H1 (cell line): ENCODE measurements around the gene CDCA5. TPM values are rescaled to one million over a fixed set of nuclear protein-coding genes. Genes with fewer than 3 reads are reported as not detected.

Source experiments
- ATF2 ChIP-seq: IDR thresholded peaks from 2 replicates; pipeline ENCODE4 v1.6.1; 2012; ENCODE audit warnings: low read length, inconsistent platforms
- ATF3 ChIP-seq: IDR thresholded peaks from 2 replicates; pipeline ENCODE4 v1.6.1; 2011; ENCODE audit warnings: low read depth, mild to moderate bottlenecking, low read length; ENCODE audit not compliant: insufficient read depth
- BACH1 ChIP-seq: IDR thresholded peaks from 2 replicates; pipeline ENCODE4 v1.6.1; 2012; ENCODE audit warnings: low read length, improper control_type of control experiment
- BCL11A ChIP-seq, 2 experiments: IDR thresholded peaks; one replicate each; pipeline ENCODE4 v1.6.1; 2011; ENCODE audit warnings: low read depth in 2 of 2, low read length in 2 of 2, mild to moderate bottlenecking in 2 of 2
- BRCA1 ChIP-seq: IDR thresholded peaks from 2 replicates; pipeline ENCODE4 v1.6.1; 2012; ENCODE audit warnings: low read depth, low read length, improper control_type of control experiment
- CHD1 ChIP-seq: IDR thresholded peaks from 2 replicates; pipeline ENCODE4 v1.6.1; 2012; ENCODE audit warnings: low read depth, low read length, improper control_type of control experiment
- GABPA ChIP-seq: IDR thresholded peaks from 2 replicates; pipeline ENCODE4 v1.6.1; 2011; ENCODE audit warnings: mild to moderate bottlenecking, low read length, moderate library complexity, borderline replicate concordance; ENCODE audit not compliant: insufficient read depth
- GTF2F1 ChIP-seq: IDR thresholded peaks from 2 replicates; pipeline ENCODE4 v1.6.1; 2012; ENCODE audit warnings: low read depth, low read length, improper control_type of control experiment, borderline replicate concordance
- HDAC6 ChIP-seq: IDR thresholded peaks from one replicate; pipeline ENCODE4 v1.7.1; 2012; ENCODE audit warnings: low read depth, mild to moderate bottlenecking, inconsistent platforms, low read length, moderate library complexity
- KDM4A ChIP-seq: IDR thresholded peaks from one replicate; pipeline ENCODE4 v1.7.1; 2012; ENCODE audit warnings: low read depth, mild to moderate bottlenecking, moderate library complexity, low read length, inconsistent platforms; ENCODE audit not compliant: severe bottlenecking
- MAFK ChIP-seq: IDR thresholded peaks from 2 replicates; pipeline ENCODE4 v1.6.1; 2012; ENCODE audit warnings: low read depth, mild to moderate bottlenecking, improper control_type of control experiment, low read length
- MAX ChIP-seq: IDR thresholded peaks from 2 replicates; pipeline ENCODE4 v1.6.1; 2012; ENCODE audit warnings: inconsistent platforms
- NANOG ChIP-seq: IDR thresholded peaks from 2 replicates; pipeline ENCODE4 v1.6.1; 2011; ENCODE audit warnings: low read length, low read depth, mild to moderate bottlenecking, inconsistent platforms; ENCODE audit not compliant: insufficient read depth, poor library complexity, severe bottlenecking
- POLR2A ChIP-seq, 2 experiments: IDR thresholded peaks; 1 replicate in 1 of 2; 2 replicates in 1 of 2; pipeline ENCODE4 v1.6.1; 2011; ENCODE audit warnings: low read depth in 2 of 2, low read length in 2 of 2, mild to moderate bottlenecking in 2 of 2; ENCODE audit errors: control extremely low read depth in 1 of 2
- SAP30 ChIP-seq: fragments of 300-600 bp; sonication (generic); IDR thresholded peaks from 2 replicates; pipeline ENCODE4 v1.7.1; 2012; ENCODE audit warnings: low read length, moderate library complexity, mild to moderate bottlenecking, inconsistent platforms; ENCODE audit not compliant: insufficient read depth, insufficient replicate concordance
- SIN3A ChIP-seq, 2 experiments: IDR thresholded peaks in 1 of 2; conservative IDR thresholded peaks in 1 of 2; 2 replicates each; pipeline ENCODE4 v1.6.1; 2011 to 2012; ENCODE audit warnings: low read length in 2 of 2, improper control_type of control experiment in 1 of 2, low read depth in 1 of 2, mild to moderate bottlenecking in 1 of 2
- SP1 ChIP-seq: IDR thresholded peaks from 2 replicates; pipeline ENCODE4 v1.6.1; 2011; ENCODE audit warnings: low read depth, low read length
- SP4 ChIP-seq: IDR thresholded peaks from 2 replicates; pipeline ENCODE4 v1.6.1; 2012; ENCODE audit warnings: low read length, inconsistent platforms
- TAF1 ChIP-seq: IDR thresholded peaks from 2 replicates; pipeline ENCODE4 v1.6.1; 2011; ENCODE audit warnings: mild to moderate bottlenecking, low read depth, low read length
- TAF7 ChIP-seq: optimal IDR thresholded peaks from 2 replicates; pipeline ENCODE3; 2011; ENCODE audit warnings: low read depth, mild to moderate bottlenecking, inconsistent platforms, low read length, moderate library complexity, borderline replicate concordance
- TBP ChIP-seq: IDR thresholded peaks from 2 replicates; pipeline ENCODE4 v1.6.1; 2011; ENCODE audit warnings: low read depth, low read length, improper control_type of control experiment
- TCF12 ChIP-seq: IDR thresholded peaks from 2 replicates; pipeline ENCODE4 v1.6.1; 2011; ENCODE audit warnings: low read depth, mild to moderate bottlenecking, low read length
- polyA plus RNA-seq, 7 experiments: library from polyadenylated mRNA; depleted of rRNA in 3 of 7; stranded (reverse) in 5 of 7; unstranded in 2 of 7; fragments of >200 nt in 5 of 7; fragments of 200-250 nt in 2 of 7; gene quantifications; 1 replicate in 5 of 7; 2 replicates in 1 of 7; 4 replicates in 1 of 7; pipeline versions ENCODE4 v1.2.1 to v1.2.3, GENCODE V29; 2011 to 2013; ENCODE audit warnings: missing spikeins in 2 of 7, mixed read lengths in 2 of 7
- total RNA-seq: library from RNA; stranded (reverse); fragmentation: NEBNext Ultra II Directional; extraction: Animal tissue kit (Norgen Biotek cat#: 25700); gene quantifications from 2 replicates; pipeline ENCODE4 v1.2.1, GENCODE V29; 2021

Gene CDCA5
- total and polyA plus RNA-seq, 2 of the 8 experiments (the other 6 are each of a cell fraction or from before 2014, with no cell fraction given) = 39.2 to 87.0 TPM

GRCh38 chr11:65112546-65113360, 28.9 kb upstream of the CDCA5 start (continued):
- 0 out of 2 replicates have a peak, but pooled peaks have one; percentile 49 for TF ChIP-seq SP4
- TF ChIP-seq POLR2A (IDR thresholded peaks at IDR 0.05; ENCODE audit: control extremely low read depth in 1 of 2, low read depth in 2 of 2, low read length in 2 of 2) = peak in 1 of 2 experiments; percentile 67; a peak in 1 of 3 replicates
- peak; percentile 48 for TF ChIP-seq SAP30
- no peak for TF ChIP-seq MAFK
- no peak for TF ChIP-seq ATF3
- TF ChIP-seq GABPA = 0 out of 2 replicates have a peak, but pooled peaks have one; percentile 46
- TF ChIP-seq SP1 = no peak
- TF ChIP-seq MAX = peak; percentile 28; the same call in 1 of the 2 replicates
- TF ChIP-seq BCL11A (IDR thresholded peaks at IDR 0.05; ENCODE audit: low read depth in 2 of 2, low read length in 2 of 2) = no peak
- TF ChIP-seq SIN3A (conservative IDR thresholded peaks at IDR 0.05 in 1 of 2, IDR thresholded peaks at IDR 0.05 in 1 of 2; ENCODE audit: low read depth in 1 of 2, low read length in 2 of 2) = peak; percentile 75 to 90; a peak in 2 of 4 replicates
- peak; percentile 96 for TF ChIP-seq BACH1
- no peak for TF ChIP-seq KDM4A
- TF ChIP-seq BRCA1 = no peak
- TF ChIP-seq ATF2 = no peak
- TF ChIP-seq GTF2F1 = no peak
- TF ChIP-seq HDAC6 = no peak
- no peak for TF ChIP-seq CHD1
- TF ChIP-seq TBP = no peak
- TF ChIP-seq NANOG = peak; percentile 21
- no peak for TF ChIP-seq TAF7
- no peak for TF ChIP-seq TCF12
- 0 out of 2 replicates have a peak, but pooled peaks have one; percentile 42 for TF ChIP-seq TAF1
